Measurements from ENCODE around the gene GNB1. TPM values are rescaled to one million over a fixed set of nuclear protein-coding genes. Genes with fewer than 3 reads are reported as not detected.

GNB1 gene
- total and polyA plus RNA-seq, 2 donors (not counting 1 experiment from before 2014, with no cell fraction given) = 91.3 to 485 TPM

- Histone ChIP-seq H3K9me3 (ENCODE audit: control insufficient read depth, insufficient read depth, low read depth, low read length) (no peaks in the 10 kb centered on the region), H3K36me3 (ENCODE audit: control insufficient read depth, insufficient read depth, low read length) (peaks cover 10% of the 10 kb centered on the region), H4K20me1 (ENCODE audit: control insufficient read depth, extremely low read depth, insufficient read depth, low read length) (peaks cover 22% of the 10 kb centered on the region), H3K27me3 (ENCODE audit: control insufficient read depth, insufficient read depth, low read length) (no peaks in the 10 kb centered on the region), H3K9ac (ENCODE audit: insufficient read depth, low read length) (no peak overlapping the region), H3K4me1 (ENCODE audit: control insufficient read depth, extremely low read depth, insufficient read depth, low read length) (peaks cover 6% of the 10 kb centered on the region), H2AFZ (ENCODE audit: low read length) (no peak overlapping the region), H3K4me2 (ENCODE audit: extremely low read depth, insufficient read depth, low read length) (no peak overlapping the region), H3K27ac (ENCODE audit: insufficient read depth, low read length) (no peak overlapping the region), H3K4me3 (replicated peaks in 1 of 4; ENCODE audit: control extremely low read depth in 1 of 4, insufficient read depth in 1 of 4, low read depth in 3 of 4, low read length in 4 of 4) (no peak overlapping the region), H3K79me2 (ENCODE audit: control insufficient read depth, insufficient read depth, low read length) (peaks cover 99% of the 10 kb centered on the region)
- TF ChIP-seq, protein P1, sequence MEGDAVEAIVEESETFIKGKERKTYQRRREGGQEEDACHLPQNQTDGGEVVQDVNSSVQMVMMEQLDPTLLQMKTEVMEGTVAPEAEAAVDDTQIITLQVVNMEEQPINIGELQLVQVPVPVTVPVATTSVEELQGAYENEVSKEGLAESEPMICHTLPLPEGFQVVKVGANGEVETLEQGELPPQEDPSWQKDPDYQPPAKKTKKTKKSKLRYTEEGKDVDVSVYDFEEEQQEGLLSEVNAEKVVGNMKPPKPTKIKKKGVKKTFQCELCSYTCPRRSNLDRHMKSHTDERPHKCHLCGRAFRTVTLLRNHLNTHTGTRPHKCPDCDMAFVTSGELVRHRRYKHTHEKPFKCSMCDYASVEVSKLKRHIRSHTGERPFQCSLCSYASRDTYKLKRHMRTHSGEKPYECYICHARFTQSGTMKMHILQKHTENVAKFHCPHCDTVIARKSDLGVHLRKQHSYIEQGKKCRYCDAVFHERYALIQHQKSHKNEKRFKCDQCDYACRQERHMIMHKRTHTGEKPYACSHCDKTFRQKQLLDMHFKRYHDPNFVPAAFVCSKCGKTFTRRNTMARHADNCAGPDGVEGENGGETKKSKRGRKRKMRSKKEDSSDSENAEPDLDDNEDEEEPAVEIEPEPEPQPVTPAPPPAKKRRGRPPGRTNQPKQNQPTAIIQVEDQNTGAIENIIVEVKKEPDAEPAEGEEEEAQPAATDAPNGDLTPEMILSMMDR (conservative IDR thresholded peaks at IDR 0.05 in 1 of 2, IDR thresholded peaks at IDR 0.05 in 1 of 2; ENCODE audit: low read depth in 1 of 2, low read length in 2 of 2) = no peak
- no peak for TF ChIP-seq EZH2 (IDR thresholded peaks at IDR 0.05; ENCODE audit: low read length, missing control alignments)
- no peak for DNase-seq (ENCODE audit: low read depth in 2 of 2)
Measured at GRCh38 chr1:1875932-1876331, 15.0 kb downstream of the GNB1 start.

- Histone ChIP-seq H3K27me3 (ENCODE audit: control insufficient read depth, insufficient read depth, low read length) (no peaks in the 10 kb centered on the region), H4K20me1 (ENCODE audit: control insufficient read depth, extremely low read depth, insufficient read depth, low read length) (peaks cover 23% of the 10 kb centered on the region), H3K9ac (ENCODE audit: insufficient read depth, low read length) (no peak overlapping the region), H3K36me3 (ENCODE audit: control insufficient read depth, insufficient read depth, low read length) (peaks cover 10% of the 10 kb centered on the region), H3K4me1 (ENCODE audit: control insufficient read depth, extremely low read depth, insufficient read depth, low read length) (peaks cover 3% of the 10 kb centered on the region), H3K9me3 (ENCODE audit: control insufficient read depth, insufficient read depth, low read depth, low read length) (no peaks in the 10 kb centered on the region), H3K4me3 (replicated peaks in 1 of 4; ENCODE audit: control extremely low read depth in 1 of 4, insufficient read depth in 1 of 4, low read depth in 3 of 4, low read length in 4 of 4) (no peak overlapping the region), H3K4me2 (ENCODE audit: extremely low read depth, insufficient read depth, low read length) (no peak overlapping the region), H3K79me2 (ENCODE audit: control insufficient read depth, insufficient read depth, low read length) (peaks cover 100% of the 10 kb centered on the region), H3K27ac (ENCODE audit: insufficient read depth, low read length) (no peak overlapping the region), H2AFZ (ENCODE audit: low read length) (no peak overlapping the region)
- TF ChIP-seq, protein P1 (conservative IDR thresholded peaks at IDR 0.05 in 1 of 2, IDR thresholded peaks at IDR 0.05 in 1 of 2; ENCODE audit: low read depth in 1 of 2, low read length in 2 of 2) = no peak
- no peak for TF ChIP-seq EZH2 (IDR thresholded peaks at IDR 0.05; ENCODE audit: low read length, missing control alignments)
- no peak for DNase-seq (ENCODE audit: low read depth in 2 of 2)
Measured at GRCh38 chr1:1874901-1875300, 16.0 kb downstream of the GNB1 start.

DNA sequence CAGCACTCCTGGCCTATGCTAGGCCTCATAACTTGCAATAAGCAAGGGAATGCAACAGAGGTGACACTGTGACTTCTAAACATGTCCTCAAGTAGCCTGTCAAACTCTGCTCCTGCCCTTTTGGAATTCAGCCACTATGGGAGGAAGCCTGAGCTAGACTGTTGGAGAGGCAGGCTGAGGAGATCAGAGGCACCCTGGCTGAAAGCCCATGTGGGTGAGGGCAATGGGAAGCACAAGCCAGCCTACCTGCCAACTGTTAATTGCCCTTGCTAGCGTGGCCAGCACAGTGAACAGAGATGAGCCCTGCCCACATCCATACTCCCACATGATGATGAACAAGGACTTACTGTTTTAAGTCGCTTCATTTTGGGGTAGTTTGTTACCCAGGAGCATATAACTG is 17.7 kb downstream of the GNB1 start:
- H3K4me1 ChIP-seq (ENCODE audit: control insufficient read depth, extremely low read depth, insufficient read depth, low read length) = peaks cover 3% of the 10 kb centered on the region

More for the DNA sequence above, 17.7 kb downstream of the GNB1 start:
- no peak overlapping the region for H3K27ac ChIP-seq (ENCODE audit: insufficient read depth, low read length)
- peaks cover 10% of the 10 kb centered on the region for H3K36me3 ChIP-seq (ENCODE audit: control insufficient read depth, insufficient read depth, low read length)
- no peak overlapping the region for H3K4me3 ChIP-seq (replicated peaks in 1 of 4; ENCODE audit: control extremely low read depth in 1 of 4, insufficient read depth in 1 of 4, low read depth in 3 of 4, low read length in 4 of 4)
- no peak overlapping the region for H2AFZ ChIP-seq (ENCODE audit: low read length)
- DNase-seq (ENCODE audit: low read depth in 2 of 2) = no peak
- H3K27me3 ChIP-seq (ENCODE audit: control insufficient read depth, insufficient read depth, low read length) = no peaks in the 10 kb centered on the region
- no peak for TF ChIP-seq EZH2 (IDR thresholded peaks at IDR 0.05; ENCODE audit: low read length, missing control alignments)
- TF ChIP-seq, protein P1 (conservative IDR thresholded peaks at IDR 0.05 in 1 of 2, IDR thresholded peaks at IDR 0.05 in 1 of 2; ENCODE audit: low read depth in 1 of 2, low read length in 2 of 2) = no peak
- H3K4me2 ChIP-seq (ENCODE audit: extremely low read depth, insufficient read depth, low read length) = peak overlapping the region; percentile 3
- peaks cover 97% of the 10 kb centered on the region for H3K79me2 ChIP-seq (ENCODE audit: control insufficient read depth, insufficient read depth, low read length)
- H3K9me3 ChIP-seq (ENCODE audit: control insufficient read depth, insufficient read depth, low read depth, low read length) = no peaks in the 10 kb centered on the region
- peaks cover 22% of the 10 kb centered on the region for H4K20me1 ChIP-seq (ENCODE audit: control insufficient read depth, extremely low read depth, insufficient read depth, low read length)
- no peak overlapping the region for H3K9ac ChIP-seq (ENCODE audit: insufficient read depth, low read length)
